Parathyroid adenoma (tissue), 2 donors: ENCODE results near the gene SELENOT.

Experiments
- H2AFZ ChIP-seq: fragments of 300-600 bp; sonication (generic); one replicate; pipeline ENCODE4 v1.7.0; 2017; ENCODE audit warnings: antibody characterized with exemption, mild to moderate bottlenecking
- H3K27ac ChIP-seq: fragments of 300-600 bp; sonication (generic); one replicate; pipeline ENCODE4 v1.7.0; 2017
- H3K27me3 ChIP-seq: fragments of 300-600 bp; sonication (generic); one replicate; pipeline ENCODE4 v1.7.0; 2017; ENCODE audit warnings: low read length; ENCODE audit not compliant: control insufficient read depth, insufficient read depth
- H3K36me3 ChIP-seq: fragments of 300-600 bp; sonication (generic); one replicate; pipeline ENCODE4 v1.7.0; 2017; ENCODE audit warnings: low read length; ENCODE audit not compliant: control insufficient read depth, insufficient read depth
- H3K4me1 ChIP-seq: fragments of 300-600 bp; sonication (generic); one replicate; pipeline ENCODE4 v1.7.0; 2017; ENCODE audit warnings: control low read depth
- H3K4me2 ChIP-seq: fragments of 300-600 bp; sonication (generic); one replicate; pipeline ENCODE4 v1.7.0; 2017; ENCODE audit warnings: low read length
- H3K4me3 ChIP-seq: fragments of 300-600 bp; sonication (generic); one replicate; pipeline ENCODE4 v1.7.0; 2017; ENCODE audit warnings: low read depth, low read length
- H3K79me2 ChIP-seq: fragments of 300-600 bp; sonication (generic); one replicate; pipeline ENCODE4 v1.7.0; 2017; ENCODE audit warnings: control low read depth
- H3K9ac ChIP-seq: fragments of 300-600 bp; sonication (generic); one replicate; pipeline ENCODE4 v1.7.0; 2017; ENCODE audit warnings: mild to moderate bottlenecking
- H3K9me3 ChIP-seq: fragments of 300-600 bp; sonication (generic); one replicate; pipeline ENCODE4 v1.7.0; 2017; ENCODE audit warnings: low read length; ENCODE audit not compliant: control insufficient read depth
- CTCF ChIP-seq: fragments of 300-600 bp; sonication (generic); IDR thresholded peaks from one replicate; pipeline ENCODE4 v1.7.0; 2017; ENCODE audit warnings: antibody characterized with exemption, mild to moderate bottlenecking
- donor health status: primary hyperparathyroidism.

The SELENOT gene

GRCh38 chr3:150631515-150632221, 28.5 kb downstream of the SELENOT start:
- no peak overlapping the region for H2AFZ ChIP-seq
- no peak overlapping the region for H3K9ac ChIP-seq
- no peaks in the 10 kb centered on the region for H3K79me2 ChIP-seq
- no peaks in the 10 kb centered on the region for H3K36me3 ChIP-seq
- H3K4me1 ChIP-seq = no peaks in the 10 kb centered on the region
- no peaks in the 10 kb centered on the region for H3K27me3 ChIP-seq
- no peak overlapping the region for H3K27ac ChIP-seq
- TF ChIP-seq CTCF = no peak
- H3K9me3 ChIP-seq = no peaks in the 10 kb centered on the region
- no peak overlapping the region for H3K4me2 ChIP-seq
- no peak overlapping the region for H3K4me3 ChIP-seq

GRCh38 chr3:150635076-150635475, 32.0 kb downstream of the SELENOT start:
- no peak for TF ChIP-seq CTCF
- Histone ChIP-seq H3K9ac (no peak overlapping the region), H3K36me3 (no peaks in the 10 kb centered on the region), H3K27ac (no peak overlapping the region), H2AFZ (no peak overlapping the region), H3K4me1 (no peaks in the 10 kb centered on the region), H3K4me3 (no peak overlapping the region), H3K9me3 (no peaks in the 10 kb centered on the region), H3K79me2 (no peaks in the 10 kb centered on the region), H3K27me3 (no peaks in the 10 kb centered on the region), H3K4me2 (no peak overlapping the region)

GRCh38 chr3:150635526-150635925, 32.4 kb downstream of the SELENOT start:
- Histone ChIP-seq H3K4me1 (no peaks in the 10 kb centered on the region), H3K79me2 (no peaks in the 10 kb centered on the region), H2AFZ (no peak overlapping the region), H3K4me3 (no peak overlapping the region), H3K9ac (no peak overlapping the region), H3K36me3 (no peaks in the 10 kb centered on the region), H3K27me3 (no peaks in the 10 kb centered on the region), H3K4me2 (no peak overlapping the region), H3K9me3 (no peaks in the 10 kb centered on the region), H3K27ac (no peak overlapping the region)
- TF ChIP-seq CTCF = no peak

- H3K79me2 ChIP-seq = no peaks in the 10 kb centered on the region
- no peak overlapping the region for H3K27ac ChIP-seq
- no peak overlapping the region for H3K9ac ChIP-seq
- H3K36me3 ChIP-seq = no peaks in the 10 kb centered on the region
- H2AFZ ChIP-seq = no peak overlapping the region
- no peak for TF ChIP-seq CTCF
- H3K4me2 ChIP-seq = no peak overlapping the region
- no peaks in the 10 kb centered on the region for H3K9me3 ChIP-seq
- no peaks in the 10 kb centered on the region for H3K27me3 ChIP-seq
- no peak overlapping the region for H3K4me3 ChIP-seq
- H3K4me1 ChIP-seq = no peaks in the 10 kb centered on the region
These were observed 33.1 kb downstream of the SELENOT start for GRCh38 chr3:150636258-150636657.

GRCh38 chr3:150639262-150639661, 36.1 kb downstream of the SELENOT start:
- H3K9ac ChIP-seq = no peak overlapping the region
- no peak for TF ChIP-seq CTCF
- no peaks in the 10 kb centered on the region for H3K27me3 ChIP-seq
- no peak overlapping the region for H3K27ac ChIP-seq
- no peaks in the 10 kb centered on the region for H3K36me3 ChIP-seq
- H2AFZ ChIP-seq = no peak overlapping the region
- no peaks in the 10 kb centered on the region for H3K4me1 ChIP-seq
- no peak overlapping the region for H3K4me2 ChIP-seq
- no peak overlapping the region for H3K4me3 ChIP-seq
- H3K79me2 ChIP-seq = no peaks in the 10 kb centered on the region
- no peaks in the 10 kb centered on the region for H3K9me3 ChIP-seq
